ENCODE data around the gene BACE2. TPM values are rescaled to one million over a fixed set of nuclear protein-coding genes. Genes with fewer than 3 reads are reported as not detected.
"Not testable (repeated sequence)": the region's sequence is repeated elsewhere in the genome, so short reads cannot be mapped to it uniquely, and the experiment has no call there.

The BACE2 gene
- total RNA-seq, 4 donors from 2014 or later = 59.0 to 89.1 (median 68.1) TPM

DNA sequence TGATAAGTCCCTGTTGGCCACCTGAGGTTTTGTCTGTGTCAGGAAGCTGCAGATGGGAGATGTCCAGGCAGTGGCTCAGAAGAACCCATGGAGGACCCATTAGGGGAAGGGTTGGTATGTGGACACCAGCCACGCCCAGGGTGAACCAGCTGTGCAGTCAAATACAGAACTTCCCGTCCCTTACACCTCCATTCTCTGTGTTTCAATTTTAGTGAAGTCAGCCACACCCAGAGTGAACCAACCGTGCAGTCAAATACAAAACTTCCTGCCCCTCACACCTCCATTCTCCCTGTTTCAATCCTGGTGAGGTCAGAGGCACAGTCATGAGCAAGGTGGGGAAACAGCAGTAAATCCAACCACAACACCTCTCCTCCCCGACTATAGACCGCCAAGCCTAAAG lies 27.4 kb downstream of the BACE2 start:
- Histone ChIP-seq H3K4me1 (no peaks in the 10 kb centered on the region), H3K27ac (no peak overlapping the region), H3K36me3 (no peaks in the 10 kb centered on the region), H3K4me3 (replicated peaks in 1 of 3) (no peak overlapping the region), H3K9me3 (no peaks in the 10 kb centered on the region), H3K27me3 (no peaks in the 10 kb centered on the region)
- 88% methylated on average over 5 of the region's 5 CpGs for WGBS, 2 donors
- intact Hi-C loops (cut with DNase I) = no loop called here
- no peak for DNase-seq
- no peak for TF ChIP-seq POLR2A (IDR thresholded peaks at IDR 0.05)
- TF ChIP-seq, protein P1, sequence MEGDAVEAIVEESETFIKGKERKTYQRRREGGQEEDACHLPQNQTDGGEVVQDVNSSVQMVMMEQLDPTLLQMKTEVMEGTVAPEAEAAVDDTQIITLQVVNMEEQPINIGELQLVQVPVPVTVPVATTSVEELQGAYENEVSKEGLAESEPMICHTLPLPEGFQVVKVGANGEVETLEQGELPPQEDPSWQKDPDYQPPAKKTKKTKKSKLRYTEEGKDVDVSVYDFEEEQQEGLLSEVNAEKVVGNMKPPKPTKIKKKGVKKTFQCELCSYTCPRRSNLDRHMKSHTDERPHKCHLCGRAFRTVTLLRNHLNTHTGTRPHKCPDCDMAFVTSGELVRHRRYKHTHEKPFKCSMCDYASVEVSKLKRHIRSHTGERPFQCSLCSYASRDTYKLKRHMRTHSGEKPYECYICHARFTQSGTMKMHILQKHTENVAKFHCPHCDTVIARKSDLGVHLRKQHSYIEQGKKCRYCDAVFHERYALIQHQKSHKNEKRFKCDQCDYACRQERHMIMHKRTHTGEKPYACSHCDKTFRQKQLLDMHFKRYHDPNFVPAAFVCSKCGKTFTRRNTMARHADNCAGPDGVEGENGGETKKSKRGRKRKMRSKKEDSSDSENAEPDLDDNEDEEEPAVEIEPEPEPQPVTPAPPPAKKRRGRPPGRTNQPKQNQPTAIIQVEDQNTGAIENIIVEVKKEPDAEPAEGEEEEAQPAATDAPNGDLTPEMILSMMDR (IDR thresholded peaks at IDR 0.05) = no peak

DNA sequence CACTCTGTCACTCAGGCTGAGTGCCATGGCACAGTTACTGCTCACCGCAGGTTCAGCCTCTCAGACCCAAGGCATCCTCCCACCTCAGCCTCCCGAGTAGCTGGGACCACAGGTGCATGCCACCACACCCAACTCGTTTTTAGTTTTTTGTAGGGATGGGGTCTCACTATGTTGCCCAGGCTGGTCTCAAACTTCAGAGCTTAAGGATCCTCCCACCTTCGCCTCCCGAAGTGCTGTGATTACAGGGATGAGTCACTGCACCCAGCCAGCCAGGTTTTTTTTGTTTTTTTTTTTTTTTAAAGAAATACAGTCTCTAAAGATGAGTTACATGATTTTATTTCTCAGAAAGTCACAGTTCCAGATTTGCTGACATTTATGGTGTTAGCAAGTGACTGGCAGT lies 29.0 kb downstream of the BACE2 start:
- Histone ChIP-seq H3K27ac (no peak overlapping the region), H3K4me1 (peaks cover 5 to 8% of the 10 kb centered on the region in 2 donors), H3K4me3 (replicated peaks in 1 of 3) (no peak overlapping the region), H3K27me3 (no peaks in the 10 kb centered on the region), H3K9me3 (no peaks in the 10 kb centered on the region), H3K36me3 (no peaks in the 10 kb centered on the region)
- no peak for DNase-seq
- 57 to 74% methylated on average over 5 of the region's 5 CpGs for WGBS, 2 donors
- TF ChIP-seq, protein P1 (IDR thresholded peaks at IDR 0.05) = no peak
- no peak for TF ChIP-seq POLR2A (IDR thresholded peaks at IDR 0.05)
- intact Hi-C loops (cut with DNase I) = no loop called here

DNA sequence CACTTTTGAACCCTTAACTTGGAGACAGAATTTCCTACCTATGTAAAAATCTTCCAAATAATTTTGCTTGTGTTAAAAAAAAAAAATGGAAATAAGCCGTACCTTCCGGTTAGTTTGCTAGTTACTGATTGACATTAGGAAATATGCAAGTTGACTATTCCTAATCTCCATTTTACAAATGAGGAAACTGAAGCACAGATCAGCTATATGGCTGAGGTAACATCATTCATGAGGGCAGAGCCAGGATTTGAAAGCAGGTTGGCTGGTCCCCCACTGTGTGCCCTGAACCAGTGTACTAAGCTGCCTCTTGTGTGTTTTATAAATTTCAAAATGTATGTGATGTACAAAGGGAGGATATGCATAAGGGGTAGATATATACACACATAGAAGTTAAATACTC lies 29.6 kb downstream of the BACE2 start:
- H3K27me3 ChIP-seq = no peaks in the 10 kb centered on the region
- H3K4me3 ChIP-seq (replicated peaks in 1 of 3) = no peak overlapping the region
- WGBS, 2 donors = 90 to 93% methylated on average over 2 of the region's 2 CpGs
- H3K9me3 ChIP-seq = no peaks in the 10 kb centered on the region
- DNase-seq = no peak
- H3K4me1 ChIP-seq = peaks cover 5 to 8% of the 10 kb centered on the region in 2 donors
- no peak for TF ChIP-seq POLR2A (IDR thresholded peaks at IDR 0.05)
- TF ChIP-seq, protein P1 (IDR thresholded peaks at IDR 0.05) = no peak
- H3K27ac ChIP-seq = no peak overlapping the region
- intact Hi-C loops (cut with DNase I) = no loop called here
- H3K36me3 ChIP-seq = no peaks in the 10 kb centered on the region

DNA sequence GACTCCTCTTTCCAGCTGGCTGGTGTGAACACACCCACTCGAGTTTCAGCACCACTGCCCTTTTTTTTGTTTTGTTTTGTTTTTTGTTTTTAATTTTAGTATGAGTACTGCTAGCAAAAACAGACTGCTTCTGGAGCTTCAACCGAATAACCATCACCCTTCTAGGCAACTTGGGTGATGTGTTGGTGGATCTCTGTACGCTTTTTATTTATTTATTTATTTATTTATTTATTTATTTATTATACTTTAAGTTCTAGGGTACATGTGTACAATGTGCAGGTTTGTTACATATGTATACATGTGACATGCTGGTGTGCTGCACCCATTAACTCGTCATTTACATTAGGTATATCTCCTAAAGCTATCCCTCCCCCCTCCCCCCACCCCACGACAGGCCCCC lies 30.7 kb downstream of the BACE2 start:
- H3K9me3 ChIP-seq; H3K27me3 ChIP-seq; H3K27ac ChIP-seq; intact Hi-C loops (cut with DNase I); H3K4me3 ChIP-seq (replicated peaks in 1 of 3); H3K36me3 ChIP-seq; H3K4me1 ChIP-seq; DNase-seq: not testable (repeated sequence)
- 75 to 91% methylated on average over 5 of the region's 5 CpGs for WGBS, 2 donors

DNA sequence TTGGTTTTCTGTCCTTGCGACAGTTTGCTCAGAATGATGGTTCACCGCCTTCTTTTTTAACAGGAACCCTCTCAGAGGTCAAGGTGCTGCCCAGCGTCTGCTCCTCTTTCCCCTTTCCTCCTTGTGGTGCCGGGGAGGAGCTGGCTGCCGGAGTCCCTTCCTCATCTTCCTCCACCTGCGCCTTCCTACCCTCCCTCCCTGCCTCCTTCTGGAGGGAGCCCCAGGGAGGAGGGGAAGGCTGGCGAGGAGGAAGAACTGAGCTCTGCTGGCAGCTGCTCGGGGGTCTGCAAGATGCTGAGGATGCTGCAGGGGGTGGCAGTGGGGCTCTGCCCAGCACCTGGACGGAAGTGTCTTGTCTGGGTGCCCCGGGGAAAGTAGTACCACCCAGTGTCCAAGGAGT lies 31.2 kb downstream of the BACE2 start:
- WGBS, 2 donors = 84 to 90% methylated on average over 10 of the region's 10 CpGs
- no peak overlapping the region for H3K4me3 ChIP-seq (replicated peaks in 1 of 3)
- intact Hi-C loops (cut with DNase I) = no loop called here
- peaks cover 5 to 8% of the 10 kb centered on the region in 2 donors for H3K4me1 ChIP-seq
- no peaks in the 10 kb centered on the region for H3K9me3 ChIP-seq
- no peak for TF ChIP-seq POLR2A (IDR thresholded peaks at IDR 0.05)
- TF ChIP-seq, protein P1 (IDR thresholded peaks at IDR 0.05) = no peak
- no peak overlapping the region for H3K27ac ChIP-seq
- DNase-seq = no peak
- H3K36me3 ChIP-seq = no peaks in the 10 kb centered on the region
- H3K27me3 ChIP-seq = no peaks in the 10 kb centered on the region

DNA sequence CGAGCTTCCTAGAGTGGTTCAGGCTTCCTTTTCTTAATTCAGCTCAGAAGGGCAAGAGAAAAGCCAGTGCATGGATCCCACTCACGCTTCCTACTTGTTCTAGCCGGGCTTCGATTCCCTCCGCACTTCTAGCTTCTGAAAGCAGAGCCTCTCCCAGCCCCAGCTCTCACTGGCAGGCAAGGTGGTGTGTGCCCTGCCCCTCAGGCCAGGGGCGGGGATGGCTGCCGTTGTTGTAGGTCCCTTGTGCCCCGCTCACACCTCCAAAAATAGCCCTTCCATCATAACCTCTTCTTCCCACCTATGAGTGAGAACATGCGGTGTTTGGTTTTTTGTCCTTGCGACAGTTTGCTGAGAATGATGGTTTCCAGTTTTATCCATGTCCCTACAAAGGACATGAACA lies 31.6 kb downstream of the BACE2 start:
- Histone ChIP-seq H3K36me3 (no peaks in the 10 kb centered on the region), H3K27ac (no peak overlapping the region), H3K4me3 (replicated peaks in 1 of 3) (no peak overlapping the region), H3K27me3 (no peaks in the 10 kb centered on the region), H3K4me1 (peaks cover 5 to 8% of the 10 kb centered on the region in 2 donors), H3K9me3 (no peaks in the 10 kb centered on the region)
- no peak for DNase-seq
- no peak for TF ChIP-seq POLR2A (IDR thresholded peaks at IDR 0.05)
- TF ChIP-seq, protein P1 (IDR thresholded peaks at IDR 0.05) = no peak
- WGBS, 2 donors = 90 to 94% methylated on average over 9 to 10 of the region's 10 CpGs
- intact Hi-C loops (cut with DNase I) = no loop called here

Measured in thyroid gland (tissue), 4 donors.